Islet of Langerhans (tissue), 1 donor: Measurements from ENCODE around the gene CLEC16A.
"Not testable (repeated sequence)": the region's sequence is repeated elsewhere in the genome, so short reads cannot be mapped to it uniquely, and the experiment has no call there.

ENCODE experiments used
- FAIRE-seq: peaks from one replicate; lab custom pipeline; 2011; peaks lifted over from hg19 to GRCh38; lab: Jason Lieb, UNC

Gene CLEC16A

DNA sequence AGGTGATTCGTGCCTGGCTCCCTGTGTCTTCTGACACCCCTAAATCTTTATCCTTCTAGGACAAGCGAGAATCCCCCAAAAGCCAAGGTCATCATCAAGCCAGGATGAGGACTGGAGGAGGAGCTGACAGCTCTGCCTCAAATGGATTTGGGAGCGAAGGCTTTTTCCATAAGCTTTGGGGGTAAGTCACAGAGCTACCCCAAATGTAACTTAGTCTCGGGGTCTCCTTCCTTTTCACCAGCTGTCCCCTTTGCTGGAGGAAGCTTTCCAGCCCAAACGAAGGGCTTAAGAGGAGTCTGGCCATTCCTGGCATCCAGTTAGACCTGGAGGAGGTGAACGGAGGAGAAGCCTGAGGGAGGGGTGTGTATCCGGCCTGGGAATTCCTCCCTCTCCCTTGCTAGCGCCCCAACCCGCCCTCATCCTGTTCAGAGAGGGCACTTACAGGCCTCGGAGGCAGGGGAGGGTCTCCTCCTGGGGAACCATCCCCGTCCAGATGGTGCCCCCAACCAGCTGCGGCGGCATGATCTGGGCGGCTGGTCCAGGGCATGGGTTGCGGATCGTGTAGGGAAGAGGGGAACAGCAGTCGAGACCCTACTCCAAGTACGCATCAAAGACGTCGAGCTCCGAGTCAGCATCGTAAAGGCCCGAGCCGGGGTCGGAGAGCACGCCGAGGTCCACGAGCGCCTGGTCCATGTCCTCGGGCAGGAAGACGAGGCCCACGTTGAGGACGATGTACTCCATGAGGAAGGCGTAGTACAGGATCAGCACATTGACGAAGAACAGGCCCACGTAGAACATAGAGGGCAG, 3.0 kb upstream of the CLEC16A start:
- no peak for FAIRE-seq

DNA sequence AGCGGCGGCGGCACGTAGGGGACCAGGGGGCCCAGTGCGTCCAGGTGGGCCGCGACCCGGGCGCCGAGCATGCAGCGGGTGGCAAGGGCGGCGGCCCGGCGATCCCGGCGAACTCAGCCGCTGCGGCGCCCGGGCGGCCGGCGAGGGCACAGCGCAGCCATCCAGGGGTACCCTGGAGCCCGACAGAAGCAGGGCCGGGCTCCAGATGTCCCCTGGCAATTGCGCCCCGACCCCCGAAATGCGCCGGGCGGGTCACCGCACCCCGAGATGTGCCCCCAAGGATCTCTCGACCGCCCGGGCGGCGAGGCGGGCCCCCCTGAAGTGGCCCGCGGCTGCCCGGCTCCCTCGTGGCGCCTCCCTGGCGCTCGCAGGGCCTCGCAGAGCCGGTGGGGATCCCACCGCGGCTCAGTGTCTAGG, 2.4 kb upstream of the CLEC16A start:
- not testable (repeated sequence) for FAIRE-seq

DNA sequence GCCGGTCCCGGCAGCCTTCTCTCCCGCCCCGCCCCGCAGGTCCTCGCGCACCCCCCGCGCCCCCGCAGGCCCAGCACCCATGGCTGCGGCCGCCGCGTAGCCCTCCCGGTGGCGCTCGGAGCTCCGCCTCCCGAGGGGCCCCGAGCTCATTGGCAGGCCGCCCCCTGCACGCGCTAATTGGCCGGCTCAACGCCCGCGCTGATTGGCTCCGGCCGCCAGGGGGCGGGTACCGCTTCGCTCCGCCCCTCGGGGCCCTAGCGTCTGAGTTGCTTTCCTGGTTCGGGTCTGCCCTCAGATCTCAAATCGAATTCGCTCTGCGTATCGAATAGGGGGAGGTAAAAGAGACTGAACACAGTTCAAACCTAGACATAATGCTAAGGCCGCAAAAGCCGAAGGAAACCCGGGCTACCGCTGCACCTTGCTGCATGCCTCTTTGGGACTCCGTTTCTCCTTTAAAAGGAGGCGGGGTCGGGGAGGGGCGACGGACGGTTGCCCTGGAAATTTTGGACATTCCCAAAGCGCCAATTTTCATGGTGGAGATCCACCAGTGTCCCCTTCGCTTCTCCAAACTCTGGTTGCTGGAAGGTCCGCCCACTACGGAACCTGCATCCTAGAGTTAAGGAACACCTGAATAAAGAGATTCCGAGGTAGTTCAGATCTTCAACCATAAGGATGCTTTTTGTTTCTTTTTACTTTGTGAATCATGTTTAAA, 1.9 kb upstream of the CLEC16A start, which contains the start of gene DEXI:
Gene DEXI, minus strand, starts transcription at position 117 of the 712 bp plus-strand sequence. CDS start 463 bp downstream, outside the sequence.
- FAIRE-seq: no peak

DNA sequence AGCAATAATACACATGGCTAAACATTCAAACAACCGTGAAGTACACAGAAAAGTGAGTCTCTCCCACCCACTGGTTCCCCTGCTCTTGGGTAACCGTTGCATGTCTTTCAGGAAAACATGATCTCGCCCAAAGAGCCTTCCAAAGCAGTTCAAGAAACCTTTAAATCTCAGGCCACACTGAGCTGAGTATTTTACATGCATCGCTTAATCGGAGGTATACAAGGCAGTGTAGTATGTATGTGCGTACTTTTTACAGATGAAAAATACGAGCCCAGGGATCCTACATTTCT, 1.4 kb upstream of the CLEC16A start:
- FAIRE-seq: no peak

DNA sequence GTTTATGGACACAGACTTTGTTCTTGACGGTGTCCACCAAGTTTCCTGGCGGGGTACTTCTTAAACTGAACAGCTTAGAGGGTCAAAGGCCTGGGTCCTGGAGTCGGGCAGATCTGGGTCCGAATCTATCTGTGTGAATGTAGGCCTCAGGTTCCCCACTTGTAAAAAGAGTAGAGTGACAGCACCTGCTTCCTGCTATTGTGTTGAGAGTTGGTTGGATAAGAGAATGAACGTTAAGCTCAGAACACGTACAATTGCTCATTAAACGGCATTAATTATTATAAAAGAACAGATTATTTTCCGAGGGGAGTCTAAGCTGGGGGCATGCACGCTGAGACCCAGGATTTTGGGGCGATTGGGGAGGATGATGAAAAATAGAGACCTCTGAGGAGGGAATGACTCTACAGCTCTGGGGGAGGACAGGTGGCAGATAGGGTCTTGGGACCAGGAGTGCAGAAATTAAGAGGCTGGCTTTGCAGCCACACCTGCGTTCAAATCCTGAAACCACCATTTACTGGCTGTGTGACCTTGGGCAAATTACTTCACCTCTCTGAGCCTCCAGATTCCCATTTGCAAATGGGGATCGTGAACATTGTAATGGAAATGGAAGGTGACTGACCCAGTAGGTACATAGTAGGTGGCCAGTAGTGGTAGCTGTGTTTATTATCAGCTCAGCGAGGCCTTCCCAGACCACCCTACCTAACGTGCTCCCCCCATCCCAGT, 862 bp downstream of the CLEC16A start:
- no peak for FAIRE-seq

DNA sequence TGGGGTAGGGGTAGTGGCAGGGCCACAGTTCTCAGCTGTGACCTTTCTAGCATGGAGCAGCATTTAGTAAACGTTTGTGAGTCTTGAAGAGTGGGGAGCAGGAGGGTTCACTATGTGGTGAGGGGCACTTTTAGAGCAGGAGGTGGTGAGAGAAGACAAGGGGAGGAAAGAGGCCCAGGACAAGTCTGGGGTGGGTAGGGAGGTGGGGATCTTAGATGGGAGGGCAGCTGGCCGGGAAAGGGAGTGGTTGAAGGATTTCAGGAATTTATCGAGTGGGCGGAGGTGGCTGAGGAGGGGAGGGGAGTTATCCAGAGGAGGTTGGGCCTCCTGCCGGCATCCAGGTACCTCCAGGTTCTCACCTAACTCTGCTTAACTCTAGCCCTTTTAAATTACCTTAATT, 1.9 kb downstream of the CLEC16A start:
- FAIRE-seq: no peak

DNA sequence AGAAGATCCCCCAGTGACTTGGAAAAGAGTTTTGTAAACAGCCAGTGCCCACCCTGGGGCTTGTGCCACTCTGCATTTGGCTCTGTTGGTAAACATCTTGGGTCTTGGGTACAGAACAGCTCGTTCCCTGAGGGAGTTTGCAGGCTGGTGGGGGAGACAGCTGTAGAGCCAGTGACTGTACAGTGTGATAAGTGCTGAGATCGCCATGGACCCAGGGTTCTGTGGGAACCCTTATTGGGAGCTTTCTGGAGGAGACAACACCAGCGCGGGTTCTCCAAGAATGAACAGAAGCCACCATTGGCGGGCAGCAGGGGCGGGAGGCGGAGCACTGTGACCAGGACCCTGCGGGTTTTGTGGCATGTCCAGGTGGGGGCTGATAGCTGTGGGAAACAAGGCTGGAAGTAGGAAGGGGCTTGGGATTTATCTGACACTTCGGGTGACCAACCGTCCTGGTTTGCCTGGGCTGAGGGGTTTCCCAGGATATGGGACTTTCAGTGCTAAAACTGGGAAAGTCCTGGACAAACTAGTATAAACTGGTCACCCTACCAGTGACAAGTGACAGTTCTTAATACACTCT, 2.9 kb downstream of the CLEC16A start:
- no peak for FAIRE-seq

DNA sequence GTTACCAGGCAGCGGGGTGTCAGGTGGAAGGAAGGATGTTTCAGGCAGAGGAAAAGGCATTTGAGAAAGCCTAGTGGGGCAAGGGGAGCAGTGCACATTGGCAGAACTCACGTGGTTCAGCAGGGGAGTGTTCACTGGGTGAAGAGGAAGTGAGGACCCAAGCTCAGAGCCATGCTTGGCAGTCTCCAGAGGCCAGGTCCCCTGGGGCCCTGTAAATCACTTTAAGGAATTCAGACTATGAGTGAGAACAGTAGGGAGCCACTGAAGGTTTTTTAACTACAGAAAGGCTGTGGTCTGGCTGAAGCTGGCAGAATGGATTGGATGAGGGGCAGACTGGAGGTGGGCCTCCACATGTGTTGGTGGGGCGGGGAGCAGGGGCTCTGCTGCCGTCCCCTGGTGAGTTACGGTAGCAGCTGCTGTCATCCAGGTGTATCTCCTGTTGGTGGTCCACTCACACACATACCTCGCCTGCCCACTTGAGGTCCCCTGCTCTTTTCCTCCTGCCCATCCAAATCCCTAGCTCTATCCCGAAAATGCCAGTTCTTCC, 5.1 kb downstream of the CLEC16A start:
- no peak for FAIRE-seq

DNA sequence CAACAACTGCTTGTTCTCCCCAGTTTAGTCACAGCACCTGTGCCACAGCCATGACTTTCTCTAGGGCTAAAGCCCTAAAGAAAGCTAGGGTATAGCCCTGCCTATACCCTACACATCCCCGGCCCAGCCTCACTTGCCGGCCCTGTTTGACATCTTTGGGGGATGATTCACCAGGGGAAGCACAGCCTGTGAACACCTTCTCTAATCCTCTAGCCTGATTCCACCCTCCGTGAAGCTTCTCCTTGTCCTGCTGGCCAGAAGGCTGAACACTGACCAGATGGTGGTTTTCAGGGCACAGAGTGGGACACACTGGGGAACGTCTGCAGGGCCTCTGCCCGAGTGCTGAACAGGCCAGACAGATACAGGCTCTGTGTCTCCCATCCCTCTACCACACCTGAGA, 6.0 kb downstream of the CLEC16A start:
- FAIRE-seq: no peak

DNA sequence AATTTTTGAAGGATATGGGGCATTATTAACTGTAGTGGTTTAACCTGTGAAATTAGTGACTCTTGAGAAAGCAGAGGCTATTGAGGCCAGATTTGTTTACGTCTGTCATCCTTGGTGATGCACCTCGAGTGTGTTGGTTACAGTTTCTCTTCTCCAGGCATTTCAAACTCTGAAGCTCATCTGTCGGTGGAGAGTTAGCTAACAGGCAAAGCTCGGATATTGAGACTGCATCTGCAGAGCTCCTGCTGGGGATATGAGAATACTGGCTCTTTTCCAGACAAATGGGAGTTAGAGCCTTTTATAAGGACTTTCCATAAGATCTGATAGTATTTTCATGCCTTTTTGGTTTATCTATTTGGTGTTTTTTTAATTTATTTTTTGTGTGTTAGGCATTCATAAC, 6.7 kb downstream of the CLEC16A start:
- FAIRE-seq: no peak

DNA sequence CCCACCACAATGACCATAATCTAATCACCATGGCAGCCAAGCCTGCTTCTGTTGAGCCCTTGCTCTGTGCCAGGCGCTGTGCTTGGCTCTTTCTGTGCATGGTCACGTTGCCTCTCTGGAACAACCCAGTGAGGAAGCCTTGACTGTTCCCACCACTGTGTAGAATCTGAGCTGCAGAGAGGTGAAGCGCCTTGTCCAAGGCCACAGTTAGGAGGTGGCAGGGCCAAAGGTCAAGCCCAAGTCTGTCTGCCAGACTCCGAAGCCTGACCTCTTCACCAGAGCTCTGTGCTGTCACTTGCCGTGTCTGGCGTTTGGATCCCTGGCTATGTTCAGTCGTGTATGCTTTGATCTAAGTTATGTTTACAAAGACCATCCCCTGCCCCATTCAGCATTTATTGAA, 10.5 kb downstream of the CLEC16A start:
- FAIRE-seq: no peak

DNA sequence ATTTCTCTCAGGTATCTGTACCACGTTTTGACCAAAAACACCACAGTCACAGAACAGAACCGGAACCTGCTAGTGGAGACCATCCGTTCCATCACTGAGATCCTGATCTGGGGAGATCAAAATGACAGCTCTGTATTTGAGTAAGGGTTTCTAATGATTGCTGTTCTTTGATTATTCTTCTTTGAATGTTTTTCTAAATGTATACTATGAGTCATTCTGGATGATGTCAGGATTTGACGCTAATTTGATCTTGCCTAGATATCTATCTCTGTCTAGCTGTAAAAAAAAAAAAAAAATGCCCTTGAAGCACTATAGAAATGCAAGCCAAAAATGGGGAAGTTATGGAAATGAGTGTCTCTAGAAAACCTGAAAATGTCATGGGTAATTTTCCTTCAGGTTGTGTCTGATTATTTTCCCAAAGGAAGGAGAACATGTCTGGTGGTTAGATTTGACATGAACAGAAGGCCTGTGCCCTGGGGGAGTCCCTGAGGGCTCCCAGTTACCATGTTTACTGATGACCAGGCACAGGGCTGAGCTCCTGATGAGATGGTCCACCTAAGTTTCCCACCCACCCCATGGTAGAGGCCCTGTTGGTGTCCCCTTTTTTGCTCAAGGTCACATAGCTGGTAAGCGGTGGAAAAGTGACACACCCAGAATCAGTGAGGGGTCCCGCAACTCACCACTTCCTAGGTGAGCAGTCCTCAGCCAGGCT, 13.6 kb downstream of the CLEC16A start:
- FAIRE-seq: no peak

DNA sequence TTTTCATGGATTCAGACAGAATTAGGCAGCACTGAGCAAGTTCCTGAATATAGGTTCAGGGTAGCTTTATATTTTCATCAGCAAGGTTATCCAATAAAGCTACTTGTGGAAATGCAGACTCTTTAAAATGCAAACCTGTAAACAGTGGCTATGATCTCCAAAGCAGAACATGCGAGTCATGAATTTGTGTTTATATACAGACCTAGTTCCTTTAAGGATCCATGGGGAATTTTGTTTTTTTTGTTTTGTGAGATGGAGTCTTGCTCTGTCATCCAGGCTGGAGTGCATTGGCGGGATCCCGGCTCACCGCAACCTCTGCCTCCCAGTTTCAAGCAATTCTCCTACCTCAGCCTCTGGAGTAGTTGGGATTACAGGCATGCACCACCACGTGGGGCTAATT, 14.8 kb downstream of the CLEC16A start:
- no peak for FAIRE-seq

DNA sequence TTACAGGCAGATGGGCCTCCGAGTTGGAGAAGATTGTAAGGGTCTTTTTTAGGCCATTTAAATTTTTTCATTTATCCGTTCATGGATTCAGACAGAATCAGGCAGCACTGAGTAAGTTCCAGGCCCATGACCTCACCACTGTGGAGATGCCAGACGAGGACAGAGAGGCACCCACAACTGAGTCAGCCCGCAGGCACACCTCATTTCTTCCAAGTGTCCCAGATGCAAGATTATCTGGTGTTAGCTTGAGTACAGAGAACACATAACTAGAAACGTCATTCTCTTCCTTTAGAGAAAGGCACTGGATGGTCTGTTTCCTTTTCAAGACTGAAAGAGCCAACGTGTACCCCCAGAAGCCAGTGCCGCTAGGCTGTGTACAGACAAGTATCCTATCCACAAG, 16.9 kb downstream of the CLEC16A start:
- no peak for FAIRE-seq

DNA sequence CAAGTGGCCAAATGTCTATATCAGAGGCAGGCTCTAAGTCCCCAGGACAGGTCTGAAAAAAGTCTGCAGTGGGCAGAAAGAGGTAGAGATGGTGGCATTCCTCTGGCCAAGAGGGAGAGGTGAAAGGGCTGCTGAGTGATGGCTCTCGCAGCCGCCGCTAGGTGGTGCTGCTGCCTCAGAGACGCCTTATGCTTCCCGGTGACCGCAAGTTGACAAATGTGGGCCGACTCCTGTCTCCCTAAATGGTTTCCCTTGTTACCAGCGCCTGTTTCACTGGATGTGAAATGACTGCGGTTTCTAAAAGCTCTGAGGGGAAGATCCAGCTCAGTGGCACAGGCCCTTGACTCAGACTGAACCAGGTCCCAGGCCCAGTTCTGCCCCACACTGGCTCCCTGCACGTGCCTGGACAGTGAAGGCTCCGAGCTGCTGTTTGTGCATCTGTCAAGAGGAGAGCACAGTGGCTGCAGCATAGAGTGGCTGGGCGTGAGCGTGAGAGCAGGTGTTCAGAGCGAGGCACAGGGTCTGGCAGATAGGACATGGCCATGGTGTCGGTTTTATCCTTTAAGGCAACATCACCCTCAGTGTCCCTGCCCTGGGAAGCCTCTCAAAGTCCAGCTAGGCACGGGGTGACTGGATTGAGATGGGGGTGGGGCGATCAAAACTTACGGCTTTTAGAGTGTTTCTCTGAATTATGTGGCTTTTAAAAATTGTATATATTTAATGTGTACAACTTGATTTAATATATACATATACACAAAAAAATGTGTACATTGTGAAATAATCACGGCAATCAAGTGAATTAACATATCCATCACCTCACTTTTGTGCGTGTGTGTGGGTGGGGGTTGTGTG, 19.9 kb downstream of the CLEC16A start:
- FAIRE-seq: no peak

DNA sequence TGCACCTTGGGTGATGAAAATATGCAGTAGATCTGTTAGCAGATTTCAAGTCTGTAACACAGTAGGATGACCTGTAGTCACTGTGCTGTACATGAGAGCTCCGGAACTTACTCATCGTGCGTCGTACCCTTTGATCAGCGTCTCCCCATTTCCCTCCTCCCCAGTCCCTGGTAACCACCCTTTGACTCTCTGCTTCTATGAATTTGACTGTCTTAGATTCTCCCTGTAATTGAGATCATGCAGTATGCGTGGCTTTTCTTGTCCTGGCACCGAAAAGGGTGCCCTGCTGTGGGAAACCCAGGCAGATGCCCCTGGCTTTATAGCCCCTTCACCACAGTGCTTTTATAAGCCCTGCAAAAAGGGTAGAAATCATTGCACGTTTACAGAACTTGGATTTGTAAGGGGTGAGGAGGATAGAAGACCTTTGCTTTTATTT, 20.5 kb downstream of the CLEC16A start:
- no peak for FAIRE-seq

DNA sequence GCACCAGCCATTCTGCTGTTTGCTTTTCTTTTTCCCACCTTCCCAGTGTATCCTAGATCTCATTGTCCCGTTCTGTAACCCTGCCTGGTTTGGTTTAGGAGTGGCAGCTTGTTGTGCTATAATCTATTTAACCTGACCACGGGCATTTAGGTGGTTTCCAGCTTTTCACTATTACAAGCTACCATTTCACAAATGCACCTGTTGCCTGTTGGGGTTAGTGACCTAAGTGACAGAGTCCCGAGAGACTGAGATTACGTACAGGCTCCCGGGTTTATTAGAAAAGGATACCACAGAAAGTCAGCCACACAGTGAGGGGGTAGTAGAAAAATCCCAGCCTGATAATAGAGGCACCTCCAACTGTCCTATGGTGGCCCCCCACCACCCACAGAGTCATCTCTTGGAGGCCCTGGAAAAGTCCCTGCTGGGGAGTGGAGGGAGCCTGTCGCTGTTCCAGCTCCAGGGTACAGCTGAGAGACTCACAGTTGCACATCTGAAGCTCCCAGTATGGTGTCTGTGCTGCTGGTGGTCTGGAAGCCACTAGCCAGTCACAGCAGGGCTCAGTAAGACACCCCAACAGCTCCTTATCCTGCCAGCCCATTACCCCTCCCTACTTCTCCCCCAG, 21.2 kb downstream of the CLEC16A start:
- no peak for FAIRE-seq

DNA sequence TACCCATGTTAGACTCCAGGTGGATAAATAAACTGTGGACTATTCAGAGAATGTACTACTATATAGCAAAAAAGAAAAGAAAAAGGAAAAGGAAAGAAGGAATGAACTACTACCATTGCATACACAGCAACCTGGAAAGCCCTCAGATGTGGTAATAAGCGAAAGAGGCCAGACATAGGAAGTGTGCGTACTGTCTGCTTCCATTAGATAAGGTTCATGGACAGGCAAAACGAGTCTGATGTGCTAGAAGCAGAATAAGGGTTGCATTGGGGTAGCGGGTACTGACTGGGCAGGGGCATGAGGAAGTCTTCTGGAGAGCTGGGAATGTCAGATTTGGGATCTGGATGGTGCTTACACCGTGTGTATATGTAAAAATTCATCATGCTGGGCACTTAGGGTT, 21.8 kb downstream of the CLEC16A start:
- FAIRE-seq: no peak

DNA sequence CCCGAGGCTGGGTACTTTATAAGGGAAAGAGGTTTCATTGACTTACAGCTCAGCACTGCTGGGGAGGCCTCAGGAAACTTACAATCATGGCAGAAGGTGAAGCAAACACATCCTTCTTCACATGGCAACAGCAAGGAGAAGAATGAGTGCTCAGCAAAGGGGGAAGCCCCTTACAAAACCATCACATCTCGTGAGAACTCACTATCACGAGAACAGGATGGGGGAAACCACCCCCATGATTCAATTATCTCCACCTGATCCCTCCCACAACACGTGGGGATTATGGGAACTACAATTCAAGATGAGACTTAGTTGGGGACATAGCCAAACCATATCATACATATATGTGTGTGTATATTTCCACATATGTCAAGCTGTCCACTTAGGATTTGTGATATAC, 22.2 kb downstream of the CLEC16A start:
- not testable (repeated sequence) for FAIRE-seq

DNA sequence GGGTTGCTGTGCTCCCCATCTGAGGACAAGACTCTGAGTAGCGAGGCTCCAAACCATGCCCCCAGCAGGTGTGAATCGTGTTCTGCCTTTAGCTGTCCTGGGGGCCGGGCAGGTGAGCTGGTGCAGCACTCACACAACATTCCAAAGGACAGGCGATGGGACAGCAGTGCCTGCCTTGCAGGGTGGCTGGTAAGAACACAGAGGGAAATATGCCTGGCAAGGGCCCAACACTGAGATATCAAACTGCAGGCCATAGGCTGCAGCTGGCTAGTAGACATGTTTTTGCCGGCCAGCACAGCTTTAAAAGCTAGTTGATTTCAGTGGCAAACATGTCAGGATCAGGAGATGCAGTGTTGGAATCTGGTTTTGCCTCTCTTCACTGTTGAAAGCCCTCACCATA, 23.6 kb downstream of the CLEC16A start:
- no peak for FAIRE-seq

DNA sequence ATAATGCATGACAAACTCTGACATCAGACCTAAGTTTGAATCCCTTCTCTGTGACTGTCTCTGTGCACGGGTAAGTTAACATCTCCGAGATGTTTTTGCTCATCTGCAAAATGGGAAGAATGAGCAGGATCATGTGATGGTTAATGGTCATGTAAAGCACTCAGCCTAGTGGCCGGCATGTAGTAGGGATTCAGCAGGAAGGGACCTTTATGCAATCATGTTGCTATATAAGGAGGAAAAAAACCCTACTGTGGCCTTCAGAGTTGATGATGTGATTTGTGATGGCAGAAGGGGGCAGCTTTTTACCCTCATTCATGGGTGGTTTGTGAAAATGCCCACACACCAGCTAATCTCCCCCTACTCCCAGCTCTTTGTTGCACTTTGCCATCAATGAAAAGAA, 24.1 kb downstream of the CLEC16A start:
- FAIRE-seq: no peak
